ENCODE measurements around the gene CNR2.
"Not testable (repeated sequence)": the region's sequence is repeated elsewhere in the genome, so short reads cannot be mapped to it uniquely, and the experiment has no call there.

The CNR2 gene

GRCh38 chr1:23836037-23836436 is 77.1 kb downstream of the CNR2 start:
- no peak for DNase-seq (ENCODE audit: low spot score)

- not testable (repeated sequence) for DNase-seq (ENCODE audit: low spot score)
Observed at GRCh38 chr1:23834156-23834555, 79.0 kb downstream of the CNR2 start.

- DNase-seq (ENCODE audit: low spot score), result no peak
Observed at GRCh38 chr1:23827717-23828116, 85.4 kb downstream of the CNR2 start.

GRCh38 chr1:23826590-23826989 is 86.6 kb downstream of the CNR2 start:
- not testable (repeated sequence) for DNase-seq (ENCODE audit: low spot score)

GRCh38 chr1:23825762-23826522 is 87.2 kb downstream of the CNR2 start:
- DNase-seq (ENCODE audit: low spot score), result peak; percentile 38

- peak; percentile 91 for DNase-seq (ENCODE audit: low spot score)
Observed at GRCh38 chr1:23825076-23825761, 87.9 kb downstream of the CNR2 start, which contains the start of gene HMGCL. Gene HMGCL (minus strand): TSS chr1:23825429. CDS start chr1:23825415, 14 bp downstream.

- no peak for DNase-seq (ENCODE audit: low spot score)
Observed at GRCh38 chr1:23824711-23825075, 88.5 kb downstream of the CNR2 start.

- DNase-seq (ENCODE audit: low spot score), result no peak
Observed at GRCh38 chr1:23823767-23824166, 89.4 kb downstream of the CNR2 start.

Measured in hematopoietic multipotent progenitor cell treated with erythropoietin and hydrocortisone succinate and interleukin-3 and kit ligand, for 17 days (in vitro differentiated cells).